ENCODE results near the gene SLC35A2. TPM values are rescaled to one million over a fixed set of nuclear protein-coding genes. Genes with fewer than 3 reads are reported as not detected.

The SLC35A2 gene
- total RNA-seq, 1 donor from 2014 or later: 6.3 TPM

- peaks cover 10 to 22% (median 17%) of the 10 kb centered on the region in 3 donors for H3K4me1 ChIP-seq (ENCODE audit: control insufficient read depth in 3 of 3, insufficient read depth in 3 of 3, low read length in 3 of 3)
- peak overlapping the region; percentile 23 for H3K27ac ChIP-seq (ENCODE audit: low read depth, low read length)
- H3K9ac ChIP-seq (ENCODE audit: low read depth in 1 of 3, low read length in 3 of 3): peak overlapping the region in 2 of 3 donors; percentile 23 to 25
- peak overlapping the region; percentile 6 to 36 (median 14) for H3K4me3 ChIP-seq (ENCODE audit: low read length in 3 of 3)
- H3K9me3 ChIP-seq (ENCODE audit: control insufficient read depth in 3 of 3, low read length in 3 of 3): no peaks in the 10 kb centered on the region
- H3K27me3 ChIP-seq (ENCODE audit: control insufficient read depth in 3 of 3, insufficient read depth in 3 of 3, low read length in 3 of 3): no peaks in the 10 kb centered on the region
- peaks cover 3 to 15% (median 5%) of the 10 kb centered on the region in 3 donors for H3K36me3 ChIP-seq (ENCODE audit: control insufficient read depth in 3 of 3, insufficient read depth in 3 of 3, low read length in 3 of 3)
Observed at GRCh38 chrX:48917139-48918001, 5.9 kb upstream of the SLC35A2 start.

GRCh38 chrX:48914593-48915493 is 3.4 kb upstream of the SLC35A2 start:
- no peaks in the 10 kb centered on the region for H3K9me3 ChIP-seq (ENCODE audit: control insufficient read depth in 3 of 3, low read length in 3 of 3)
- no peak overlapping the region for H3K27ac ChIP-seq (ENCODE audit: low read depth, low read length)
- H3K4me3 ChIP-seq (ENCODE audit: low read length in 3 of 3): no peak overlapping the region
- no peaks in the 10 kb centered on the region for H3K27me3 ChIP-seq (ENCODE audit: control insufficient read depth in 3 of 3, insufficient read depth in 3 of 3, low read length in 3 of 3)
- H3K4me1 ChIP-seq (ENCODE audit: control insufficient read depth in 3 of 3, insufficient read depth in 3 of 3, low read length in 3 of 3): peaks cover 23 to 28% (median 23%) of the 10 kb centered on the region in 3 donors
- no peak overlapping the region for H3K9ac ChIP-seq (ENCODE audit: low read depth in 1 of 3, low read length in 3 of 3)
- H3K36me3 ChIP-seq (ENCODE audit: control insufficient read depth in 3 of 3, insufficient read depth in 3 of 3, low read length in 3 of 3): peaks cover 0 to 4% (median 4%) of the 10 kb centered on the region in 3 donors

GRCh38 chrX:48913605-48914366 is 2.3 kb upstream of the SLC35A2 start:
- Histone ChIP-seq H3K27ac (ENCODE audit: low read depth, low read length) (no peak overlapping the region), H3K36me3 (ENCODE audit: control insufficient read depth in 3 of 3, insufficient read depth in 3 of 3, low read length in 3 of 3) (peaks cover 0 to 4% (median 4%) of the 10 kb centered on the region in 3 donors), H3K4me3 (ENCODE audit: low read length in 3 of 3) (no peak overlapping the region)

GRCh38 chrX:48910926-48911411 is 477 bp downstream of the SLC35A2 start:
- Histone ChIP-seq H3K36me3 (ENCODE audit: control insufficient read depth in 3 of 3, insufficient read depth in 3 of 3, low read length in 3 of 3) (peaks cover 0 to 8% (median 4%) of the 10 kb centered on the region in 3 donors), H3K4me1 (ENCODE audit: control insufficient read depth in 3 of 3, insufficient read depth in 3 of 3, low read length in 3 of 3) (peaks cover 11 to 16% (median 14%) of the 10 kb centered on the region in 3 donors), H3K4me3 (ENCODE audit: low read length in 3 of 3) (peak overlapping the region; percentile 85 to 89 (median 89)), H3K27me3 (ENCODE audit: control insufficient read depth in 3 of 3, insufficient read depth in 3 of 3, low read length in 3 of 3) (no peaks in the 10 kb centered on the region), H3K27ac (ENCODE audit: low read depth, low read length) (peak overlapping the region; percentile 66), H3K9ac (ENCODE audit: low read depth in 1 of 3, low read length in 3 of 3) (peak overlapping the region; percentile 69 to 82 (median 78)), H3K9me3 (ENCODE audit: control insufficient read depth in 3 of 3, low read length in 3 of 3) (no peaks in the 10 kb centered on the region)

More at GRCh38 chrX:48913605-48914366, 2.3 kb upstream of the SLC35A2 start:
- Histone ChIP-seq H3K9ac (ENCODE audit: low read depth in 1 of 3, low read length in 3 of 3) (no peak overlapping the region), H3K9me3 (ENCODE audit: control insufficient read depth in 3 of 3, low read length in 3 of 3) (no peaks in the 10 kb centered on the region), H3K27me3 (ENCODE audit: control insufficient read depth in 3 of 3, insufficient read depth in 3 of 3, low read length in 3 of 3) (no peaks in the 10 kb centered on the region), H3K4me1 (ENCODE audit: control insufficient read depth in 3 of 3, insufficient read depth in 3 of 3, low read length in 3 of 3) (peaks cover 17 to 23% (median 18%) of the 10 kb centered on the region in 3 donors)

GRCh38 chrX:48909703-48910294 is 1.6 kb downstream of the SLC35A2 start:
- H3K36me3 ChIP-seq (ENCODE audit: control insufficient read depth in 3 of 3, insufficient read depth in 3 of 3, low read length in 3 of 3): peaks cover 0 to 14% (median 4%) of the 10 kb centered on the region in 3 donors
- no peak overlapping the region for H3K27ac ChIP-seq (ENCODE audit: low read depth, low read length)
- H3K9me3 ChIP-seq (ENCODE audit: control insufficient read depth in 3 of 3, low read length in 3 of 3): no peaks in the 10 kb centered on the region
- no peak overlapping the region for H3K9ac ChIP-seq (ENCODE audit: low read depth in 1 of 3, low read length in 3 of 3)
- no peaks in the 10 kb centered on the region for H3K27me3 ChIP-seq (ENCODE audit: control insufficient read depth in 3 of 3, insufficient read depth in 3 of 3, low read length in 3 of 3)
- no peak overlapping the region for H3K4me3 ChIP-seq (ENCODE audit: low read length in 3 of 3)
- H3K4me1 ChIP-seq (ENCODE audit: control insufficient read depth in 3 of 3, insufficient read depth in 3 of 3, low read length in 3 of 3): peaks cover 11 to 16% (median 14%) of the 10 kb centered on the region in 3 donors

GRCh38 chrX:48908600-48908999 is 2.8 kb downstream of the SLC35A2 start:
- H3K27me3 ChIP-seq (ENCODE audit: control insufficient read depth in 3 of 3, insufficient read depth in 3 of 3, low read length in 3 of 3): no peaks in the 10 kb centered on the region
- peaks cover 11 to 16% (median 14%) of the 10 kb centered on the region in 3 donors for H3K4me1 ChIP-seq (ENCODE audit: control insufficient read depth in 3 of 3, insufficient read depth in 3 of 3, low read length in 3 of 3)
- no peak overlapping the region for H3K27ac ChIP-seq (ENCODE audit: low read depth, low read length)
- no peaks in the 10 kb centered on the region for H3K9me3 ChIP-seq (ENCODE audit: control insufficient read depth in 3 of 3, low read length in 3 of 3)
- no peak overlapping the region for H3K9ac ChIP-seq (ENCODE audit: low read depth in 1 of 3, low read length in 3 of 3)
- H3K4me3 ChIP-seq (ENCODE audit: low read length in 3 of 3): no peak overlapping the region
- peaks cover 0 to 12% (median 6%) of the 10 kb centered on the region in 3 donors for H3K36me3 ChIP-seq (ENCODE audit: control insufficient read depth in 3 of 3, insufficient read depth in 3 of 3, low read length in 3 of 3)

- no peak overlapping the region for H3K4me3 ChIP-seq (ENCODE audit: low read length in 3 of 3)
- peaks cover 0 to under 1% (median 0%) of the 10 kb centered on the region in 3 donors for H3K4me1 ChIP-seq (ENCODE audit: control insufficient read depth in 3 of 3, insufficient read depth in 3 of 3, low read length in 3 of 3)
- no peaks in the 10 kb centered on the region for H3K27me3 ChIP-seq (ENCODE audit: control insufficient read depth in 3 of 3, insufficient read depth in 3 of 3, low read length in 3 of 3)
- no peak overlapping the region for H3K9ac ChIP-seq (ENCODE audit: low read depth in 1 of 3, low read length in 3 of 3)
- peaks cover 19 to 31% (median 29%) of the 10 kb centered on the region in 3 donors for H3K36me3 ChIP-seq (ENCODE audit: control insufficient read depth in 3 of 3, insufficient read depth in 3 of 3, low read length in 3 of 3)
- no peak overlapping the region for H3K27ac ChIP-seq (ENCODE audit: low read depth, low read length)
- no peaks in the 10 kb centered on the region for H3K9me3 ChIP-seq (ENCODE audit: control insufficient read depth in 3 of 3, low read length in 3 of 3)
Observed at GRCh38 chrX:48905090-48905790, 6.2 kb downstream of the SLC35A2 start.

- Histone ChIP-seq H3K9me3 (ENCODE audit: control insufficient read depth in 3 of 3, low read length in 3 of 3) (no peaks in the 10 kb centered on the region), H3K4me3 (ENCODE audit: low read length in 3 of 3) (no peak overlapping the region), H3K9ac (ENCODE audit: low read depth in 1 of 3, low read length in 3 of 3) (no peak overlapping the region), H3K36me3 (ENCODE audit: control insufficient read depth in 3 of 3, insufficient read depth in 3 of 3, low read length in 3 of 3) (peaks cover 19 to 31% (median 29%) of the 10 kb centered on the region in 3 donors), H3K27me3 (ENCODE audit: control insufficient read depth in 3 of 3, insufficient read depth in 3 of 3, low read length in 3 of 3) (no peaks in the 10 kb centered on the region), H3K27ac (ENCODE audit: low read depth, low read length) (no peak overlapping the region), H3K4me1 (ENCODE audit: control insufficient read depth in 3 of 3, insufficient read depth in 3 of 3, low read length in 3 of 3) (no peaks in the 10 kb centered on the region)
Observed at GRCh38 chrX:48904626-48905025, 6.8 kb downstream of the SLC35A2 start.
